Measurements from ENCODE around the gene U2AF2.

U2AF2 gene

GRCh38 chr19:55643003-55643886 lies 11.6 kb upstream of the U2AF2 start, which contains the start of gene ZNF581:
Gene ZNF581, plus strand, starts transcription at chr19:55643649. Its CDS starts 923 bp downstream, at chr19:55644572.
- DNase-seq (ENCODE audit: low spot score) = peak; percentile 96

- no peak for DNase-seq (ENCODE audit: low spot score)
Observed at GRCh38 chr19:55643887-55644176, 11.0 kb upstream of the U2AF2 start.

DNA sequence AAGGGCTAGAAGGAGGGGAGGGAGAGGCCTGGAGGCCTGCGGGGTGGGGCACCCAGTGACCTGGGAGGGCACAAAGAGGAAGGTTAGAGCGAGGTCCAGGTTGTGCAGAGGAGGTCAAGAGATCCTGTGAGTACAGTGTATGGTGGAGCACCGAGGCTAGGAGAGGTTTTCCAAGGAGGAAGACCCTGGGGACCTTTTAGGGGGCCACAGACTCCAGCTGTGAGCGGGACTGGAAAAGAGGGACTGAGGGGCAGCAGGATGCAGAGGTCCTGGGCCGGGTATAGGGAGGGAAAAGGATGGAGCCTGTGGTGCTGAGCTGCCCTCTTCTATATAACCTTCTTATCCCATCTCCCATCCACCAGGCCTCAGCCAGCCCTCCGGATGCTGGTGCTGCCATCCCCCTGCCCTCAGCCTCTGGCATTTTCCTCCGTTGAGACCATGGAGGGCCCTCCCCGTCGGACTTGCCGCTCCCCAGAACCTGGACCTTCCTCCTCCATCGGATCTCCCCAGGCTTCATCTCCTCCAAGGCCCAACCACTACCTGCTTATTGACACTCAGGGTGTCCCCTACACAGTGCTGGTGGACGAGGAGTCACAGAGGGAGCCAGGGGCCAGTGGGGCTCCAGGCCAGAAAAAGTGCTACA lies 10.5 kb upstream of the U2AF2 start:
- no peak for DNase-seq (ENCODE audit: low spot score)

DNA sequence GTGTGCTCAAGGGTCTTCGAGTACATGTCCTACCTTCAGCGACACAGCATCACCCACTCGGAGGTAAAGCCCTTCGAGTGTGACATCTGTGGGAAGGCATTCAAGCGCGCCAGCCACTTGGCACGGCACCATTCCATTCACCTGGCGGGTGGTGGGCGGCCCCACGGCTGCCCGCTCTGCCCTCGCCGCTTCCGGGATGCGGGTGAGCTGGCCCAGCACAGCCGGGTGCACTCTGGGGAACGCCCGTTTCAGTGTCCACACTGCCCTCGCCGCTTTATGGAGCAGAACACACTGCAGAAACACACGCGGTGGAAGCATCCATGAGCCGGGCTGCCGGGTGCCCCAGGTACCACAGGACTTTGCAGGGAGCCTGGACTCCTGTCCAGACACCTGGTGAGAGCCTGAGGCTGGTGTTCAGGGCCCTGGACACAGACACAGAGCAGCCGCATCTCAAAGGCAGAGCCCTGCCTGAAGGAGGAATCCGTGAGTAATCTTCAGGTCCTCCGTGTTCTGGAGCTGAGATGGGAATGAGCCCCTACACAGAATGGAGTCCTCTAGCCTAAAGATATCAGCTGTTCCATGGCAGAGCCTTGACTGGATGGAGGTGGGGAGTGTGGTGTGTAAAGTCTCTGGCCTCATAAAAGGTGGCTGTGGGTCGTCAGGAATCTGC lies 9.9 kb upstream of the U2AF2 start:
- no peak for DNase-seq (ENCODE audit: low spot score)

DNA sequence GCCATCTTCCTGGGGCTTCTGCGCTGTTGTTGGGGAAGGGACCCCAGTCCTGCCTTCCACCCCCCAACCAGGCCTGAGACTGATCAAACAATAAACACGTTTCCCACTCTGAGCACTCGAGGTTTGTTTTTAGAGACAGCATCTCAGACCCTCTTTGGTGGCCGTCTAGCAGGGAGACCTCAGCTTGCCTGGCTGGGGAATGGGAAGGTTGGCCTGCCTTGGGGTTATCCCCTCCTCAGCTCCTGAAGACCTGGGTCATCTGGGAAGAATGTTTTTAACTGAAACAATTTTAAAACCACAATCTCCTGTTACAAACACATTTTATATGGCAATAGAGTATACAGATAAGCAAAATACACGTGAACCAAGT lies 9.3 kb upstream of the U2AF2 start:
- DNase-seq (ENCODE audit: low spot score) = no peak

- no peak for DNase-seq (ENCODE audit: low spot score)
Observed at GRCh38 chr19:55646889-55647731, 7.7 kb upstream of the U2AF2 start.

DNA sequence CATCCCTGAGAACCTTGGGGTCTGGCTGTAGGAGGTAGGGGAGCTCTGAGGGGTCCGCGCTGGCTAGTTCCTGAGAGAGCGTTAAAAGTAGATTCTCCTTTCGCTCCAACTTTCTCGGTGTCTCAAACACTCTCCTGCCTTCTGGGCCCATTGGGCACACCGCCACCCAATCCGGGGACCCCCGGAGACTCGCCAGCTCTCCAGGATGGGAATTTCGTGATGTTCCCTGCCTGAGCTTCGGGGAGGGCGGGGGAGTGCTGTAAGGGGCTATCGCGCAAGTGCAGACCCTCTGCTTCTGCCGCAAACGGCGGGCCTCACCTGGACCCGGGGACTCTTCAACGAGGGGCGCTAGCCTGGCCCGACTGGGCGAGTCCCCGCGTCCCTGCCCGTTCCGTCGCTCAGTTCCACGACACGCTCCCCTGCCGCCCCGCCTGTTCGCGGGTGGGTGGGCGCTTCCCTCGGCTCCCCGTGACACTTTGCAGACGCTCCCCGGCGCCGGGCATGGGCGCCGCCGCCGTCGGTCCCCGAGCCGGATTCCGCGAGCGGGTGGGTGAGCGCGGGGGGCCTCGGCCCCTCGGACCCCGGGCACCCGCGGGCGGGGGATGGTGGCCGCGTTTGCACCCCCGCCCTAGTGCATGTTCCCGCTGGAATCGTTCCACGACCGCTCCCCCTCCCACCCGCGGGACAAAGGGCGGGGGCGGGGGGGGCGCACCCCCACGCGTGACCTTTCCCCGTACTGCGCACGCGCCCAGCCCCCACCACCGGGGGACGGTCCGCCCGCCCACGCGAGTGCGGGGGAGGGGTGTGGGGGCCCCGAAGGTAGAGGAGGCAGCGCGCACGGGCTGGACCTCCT lies 6.9 kb upstream of the U2AF2 start, which contains the start of gene CCDC106:
CCDC106 (plus strand) TSS at position 481 of the 853 bp plus-strand sequence. CDS start 835 bp downstream, outside the sequence.
- peak; percentile 92 for DNase-seq (ENCODE audit: low spot score)

DNA sequence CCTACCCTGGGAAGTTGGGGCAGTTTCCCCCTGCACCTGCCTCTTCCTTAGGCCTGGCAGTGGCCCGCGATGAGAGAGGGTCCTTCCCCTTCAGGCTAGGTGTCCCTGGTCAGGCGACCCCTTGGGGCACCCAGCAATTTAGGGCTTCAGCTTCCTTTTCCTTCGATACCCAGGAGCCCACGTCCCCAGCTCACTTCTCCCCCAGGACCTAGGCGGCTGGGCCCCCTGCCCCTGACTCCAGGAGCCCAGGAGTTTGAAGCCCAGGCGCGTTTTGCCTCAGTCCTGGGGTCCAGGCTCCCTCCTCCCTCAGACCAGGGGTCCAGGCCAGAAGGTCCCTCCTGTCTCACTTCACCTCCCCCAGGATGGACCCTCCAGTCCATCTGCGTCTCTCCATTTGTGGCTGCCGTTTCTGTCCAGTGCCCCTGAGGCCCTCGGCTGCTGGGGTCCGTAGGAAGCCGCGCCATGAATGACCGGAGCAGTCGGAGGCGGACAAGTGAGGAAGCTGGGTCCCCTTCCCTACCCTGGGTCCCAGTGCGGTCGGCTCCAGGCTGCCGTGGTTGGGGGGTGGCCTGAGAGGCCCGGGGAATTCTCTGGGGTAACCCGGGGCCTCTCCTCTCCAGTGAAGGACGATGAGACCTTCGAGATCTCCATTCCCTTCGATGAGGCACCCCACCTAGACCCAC lies 6.1 kb upstream of the U2AF2 start:
- no peak for DNase-seq (ENCODE audit: low spot score)

DNA sequence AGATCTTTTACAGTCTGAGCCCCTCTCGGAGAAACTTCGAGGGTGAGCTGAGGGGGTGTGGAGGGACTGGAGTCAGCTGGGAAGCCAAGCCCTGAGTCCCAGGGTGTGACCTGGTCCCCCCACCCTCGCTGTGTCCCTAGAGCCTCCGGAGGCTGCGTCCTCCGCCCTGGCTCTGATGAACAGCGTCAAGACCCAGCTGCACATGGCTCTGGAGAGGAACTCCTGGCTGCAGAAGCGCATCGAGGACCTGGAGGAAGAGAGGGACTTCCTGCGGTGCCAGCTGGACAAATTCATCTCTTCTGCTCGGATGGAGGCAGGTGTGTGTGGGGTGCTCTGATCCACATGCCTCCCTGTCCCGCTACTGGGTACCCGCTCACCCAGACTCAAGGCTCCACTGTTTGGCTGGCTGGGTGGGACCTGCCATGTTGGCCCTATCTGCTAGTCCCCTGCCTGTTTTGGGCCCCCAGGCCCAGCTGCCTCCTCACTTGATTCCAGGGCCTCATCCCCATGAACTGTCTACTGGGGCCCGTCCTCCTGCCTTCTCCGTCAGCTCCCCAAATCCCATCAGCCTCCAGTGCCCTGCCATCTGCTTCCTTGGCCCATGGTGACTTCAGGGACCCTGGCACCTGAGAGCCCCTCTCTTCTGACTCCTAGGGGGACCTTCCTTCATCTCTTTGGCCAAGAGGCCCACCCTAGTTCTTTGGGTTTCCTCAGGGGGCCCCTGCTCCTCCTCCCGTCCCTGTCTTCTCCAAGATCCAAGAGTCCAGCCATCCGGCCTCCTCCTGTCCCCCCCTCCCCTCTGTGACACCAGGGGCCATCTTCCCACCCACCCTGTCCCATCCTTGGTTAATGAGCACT lies 5.3 kb upstream of the U2AF2 start:
- DNase-seq (ENCODE audit: low spot score) = no peak

DNA sequence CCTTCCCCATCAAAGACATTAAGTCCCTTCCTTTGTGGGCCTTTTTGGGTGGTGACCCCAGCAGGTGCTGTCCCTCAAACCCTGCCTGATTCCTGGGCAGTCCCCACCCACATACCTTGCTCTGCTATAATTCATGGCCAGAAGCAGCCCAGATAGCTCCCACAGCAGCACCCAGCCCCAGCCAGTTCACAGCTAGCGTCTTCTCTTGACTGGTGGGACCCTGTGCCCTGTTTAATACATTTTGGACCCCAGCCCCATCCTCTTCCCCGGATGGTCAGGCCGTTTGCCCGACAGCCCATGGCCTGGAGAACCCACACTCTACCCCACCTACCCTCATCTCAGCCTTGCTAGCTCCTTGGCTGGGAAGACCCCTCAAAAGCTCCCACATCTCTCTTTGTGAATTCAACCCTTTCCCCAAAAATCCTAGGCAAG lies 4.7 kb upstream of the U2AF2 start:
- DNase-seq (ENCODE audit: low spot score) = no peak

DNA sequence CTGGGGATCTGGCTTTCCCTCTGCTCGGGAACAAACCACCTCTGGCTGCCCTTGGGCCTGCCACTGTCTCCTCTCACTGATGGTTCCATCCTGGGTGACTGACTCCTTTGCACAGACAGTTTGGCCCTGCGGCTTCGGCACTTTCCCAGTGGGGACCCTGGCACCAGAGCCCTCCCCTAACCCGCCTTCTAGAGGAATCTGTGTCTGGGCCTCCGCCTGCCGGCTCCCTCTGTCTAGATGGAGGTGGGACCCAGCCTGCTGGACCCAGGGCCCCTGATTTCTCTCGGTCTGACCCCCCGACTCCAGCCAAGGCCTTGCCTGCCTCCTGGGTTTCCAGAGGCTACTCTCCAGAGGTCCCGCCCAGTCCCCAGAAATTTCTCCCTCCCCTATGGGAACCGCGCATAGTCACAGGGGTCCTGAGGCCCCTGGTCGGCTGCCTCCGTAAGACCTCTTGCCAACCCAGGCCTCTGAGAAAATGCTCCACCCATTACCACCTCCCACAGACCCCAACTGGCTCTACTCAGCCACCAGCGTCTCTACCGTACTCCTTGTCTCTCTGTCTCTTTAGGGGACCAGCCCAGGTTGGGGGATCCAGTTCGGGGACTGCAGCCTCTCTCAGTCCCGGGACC lies 4.1 kb upstream of the U2AF2 start:
- no peak for DNase-seq (ENCODE audit: low spot score)

GRCh38 chr19:55651236-55651635 lies 3.6 kb upstream of the U2AF2 start:
- no peak for DNase-seq (ENCODE audit: low spot score)

GRCh38 chr19:55652311-55653128 lies 2.3 kb upstream of the U2AF2 start:
- DNase-seq (ENCODE audit: low spot score) = no peak

DNA sequence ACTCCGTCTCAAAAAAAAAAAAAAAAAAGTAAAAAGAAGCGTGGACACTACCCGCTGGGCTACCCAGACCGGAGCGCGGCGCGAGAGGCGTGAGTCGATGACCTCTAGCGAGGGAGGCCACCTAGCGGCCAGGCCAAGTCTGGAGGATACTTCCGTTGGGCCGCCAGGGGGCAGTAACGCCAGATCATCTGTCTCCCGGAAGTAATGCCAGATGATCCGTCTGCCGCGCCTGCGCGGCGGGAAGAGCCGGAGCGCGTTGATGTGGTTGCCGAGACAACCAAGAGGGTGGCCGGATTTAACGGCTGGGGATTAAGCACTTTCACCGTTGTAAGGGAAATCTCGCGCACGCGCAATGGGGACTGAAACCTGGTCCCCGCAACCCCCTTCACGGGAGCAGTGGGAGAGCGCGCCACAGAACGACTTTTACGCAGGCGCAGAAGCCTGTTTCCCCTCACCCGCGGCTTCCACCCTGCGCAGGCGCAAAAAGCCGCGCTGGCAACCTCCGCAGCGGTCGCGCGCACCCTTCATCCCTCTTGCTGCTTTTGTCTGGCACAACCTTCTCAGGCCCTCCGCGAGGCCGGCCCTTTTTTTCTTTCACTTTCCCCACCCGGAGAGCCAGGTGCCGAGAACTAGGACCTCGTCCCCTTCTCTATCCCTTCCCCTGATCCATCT lies 1.0 kb upstream of the U2AF2 start:
- DNase-seq (ENCODE audit: low spot score) = peak; percentile 99

GRCh38 chr19:55654323-55654867 lies 440 bp upstream of the U2AF2 start:
- peak; percentile 94 for DNase-seq (ENCODE audit: low spot score)

DNA sequence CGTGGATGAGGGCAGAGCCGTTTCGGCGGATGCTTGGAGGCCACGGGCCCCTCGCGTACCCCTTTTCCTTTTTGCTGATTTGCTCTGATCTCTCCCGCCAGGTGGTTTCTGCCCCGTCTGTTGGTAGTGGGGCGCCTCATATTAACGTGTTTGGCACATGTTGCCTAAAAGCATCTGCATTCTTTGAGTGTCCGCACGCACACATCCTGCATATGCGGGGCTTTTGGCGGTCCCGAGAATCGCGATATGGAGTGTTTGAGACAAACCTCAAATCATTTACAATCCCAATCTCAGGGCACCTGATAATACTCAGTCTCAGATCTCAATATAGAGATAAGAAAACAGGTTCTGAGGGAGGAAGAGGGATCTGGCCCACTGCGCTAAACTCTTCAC lies 809 bp downstream of the U2AF2 start:
- no peak for DNase-seq (ENCODE audit: low spot score)

DNA sequence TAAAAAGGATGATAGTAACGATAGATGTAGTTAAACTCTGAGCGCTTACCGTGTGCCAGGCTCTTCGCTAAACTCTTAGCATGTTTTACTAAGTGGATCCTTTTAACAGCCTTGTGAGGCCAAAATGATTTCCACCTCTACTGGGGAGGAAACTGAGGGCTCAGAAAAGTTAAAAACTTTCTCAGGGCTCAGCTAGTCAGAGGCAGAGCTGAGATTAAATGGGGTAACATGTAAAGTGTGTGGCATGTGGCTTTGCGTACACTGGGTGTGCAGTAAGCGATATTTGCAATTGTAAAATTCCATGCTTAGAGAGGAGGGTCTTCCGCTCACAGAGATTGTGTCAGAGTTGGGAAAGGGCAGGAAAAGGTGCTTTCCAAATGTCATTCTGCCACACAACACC lies 1.7 kb downstream of the U2AF2 start:
- DNase-seq (ENCODE audit: low spot score) = no peak

Measured in HuH-7.5 (cell line).